ENCODE measurements around the gene PDXDC1.
"Not testable (repeated sequence)": the region's sequence is repeated elsewhere in the genome, so short reads cannot be mapped to it uniquely, and the experiment has no call there.

Gene PDXDC1

GRCh38 chr16:15035163-15035729 lies 60.4 kb downstream of the PDXDC1 start:
- DNase-seq (ENCODE audit: low read depth, low spot score): no peak

- no peak for DNase-seq (ENCODE audit: low read depth, low spot score)
Observed at GRCh38 chr16:15037003-15037402, 62.2 kb downstream of the PDXDC1 start.

- no peak for DNase-seq (ENCODE audit: low read depth, low spot score)
Observed at GRCh38 chr16:15037745-15038144, 62.9 kb downstream of the PDXDC1 start.

- DNase-seq (ENCODE audit: low read depth, low spot score): no peak
Observed at GRCh38 chr16:15038689-15039088, 63.9 kb downstream of the PDXDC1 start.

GRCh38 chr16:15041271-15042004 lies 66.6 kb downstream of the PDXDC1 start:
- no peak for DNase-seq (ENCODE audit: low read depth, low spot score)

- DNase-seq (ENCODE audit: low read depth, low spot score): no peak
Observed at GRCh38 chr16:15043344-15043743, 68.5 kb downstream of the PDXDC1 start.

- DNase-seq (ENCODE audit: low read depth, low spot score): no peak
Observed at GRCh38 chr16:15044286-15044685, 69.5 kb downstream of the PDXDC1 start.

- DNase-seq (ENCODE audit: low read depth, low spot score): not testable (repeated sequence)
Observed at GRCh38 chr16:15045270-15045669, 70.4 kb downstream of the PDXDC1 start.

- DNase-seq (ENCODE audit: low read depth, low spot score): no peak
Observed at GRCh38 chr16:15046692-15047376, 72.0 kb downstream of the PDXDC1 start.

GRCh38 chr16:15049581-15050180 lies 74.9 kb downstream of the PDXDC1 start:
- DNase-seq (ENCODE audit: low read depth, low spot score): no peak

GRCh38 chr16:15050440-15050839 lies 75.6 kb downstream of the PDXDC1 start:
- not testable (repeated sequence) for DNase-seq (ENCODE audit: low read depth, low spot score)

- DNase-seq (ENCODE audit: low read depth, low spot score): no peak
Observed at GRCh38 chr16:15051387-15051951, 76.6 kb downstream of the PDXDC1 start.

GRCh38 chr16:15052747-15053476 lies 78.1 kb downstream of the PDXDC1 start:
- DNase-seq (ENCODE audit: low read depth, low spot score): no peak

- no peak for DNase-seq (ENCODE audit: low read depth, low spot score)
Observed at GRCh38 chr16:15053904-15054303, 79.1 kb downstream of the PDXDC1 start.

GRCh38 chr16:15054357-15055140 lies 79.7 kb downstream of the PDXDC1 start:
- no peak for DNase-seq (ENCODE audit: low read depth, low spot score)

GRCh38 chr16:15055141-15056053 lies 80.6 kb downstream of the PDXDC1 start:
- DNase-seq (ENCODE audit: low read depth, low spot score): no peak

GRCh38 chr16:15057681-15058417 lies 83.0 kb downstream of the PDXDC1 start:
- DNase-seq (ENCODE audit: low read depth, low spot score): no peak

- no peak for DNase-seq (ENCODE audit: low read depth, low spot score)
Observed at GRCh38 chr16:15059324-15059723, 84.5 kb downstream of the PDXDC1 start.
